ACC112 (cell line): ENCODE data around the gene USP17L13.
"Not testable (repeated sequence)": the region's sequence is repeated elsewhere in the genome, so short reads cannot be mapped to it uniquely, and the experiment has no call there.

ENCODE experiments used
- H2AFZ ChIP-seq: fragments of 200-600 bp; sonication (generic); one replicate; pipeline ENCODE4 v1.6.0; 2017; ENCODE audit warnings: antibody characterized with exemption, low read length; ENCODE audit not compliant: unreplicated experiment
- H3K27ac ChIP-seq: fragments of 200-600 bp; sonication (generic); 2 replicates; pipeline ENCODE4 v1.5.1; 2014; ENCODE audit warnings: low read depth, mild to moderate bottlenecking, antibody characterized with exemption, low read length, moderate library complexity
- H3K27me3 ChIP-seq: fragments of 200-600 bp; sonication (generic); 2 replicates; pipeline ENCODE4 v1.6.1; 2014; ENCODE audit warnings: mild to moderate bottlenecking, antibody characterized with exemption, low read length, moderate library complexity, mixed read lengths; ENCODE audit not compliant: insufficient read depth
- H3K36me3 ChIP-seq: fragments of 200-600 bp; sonication (generic); 2 replicates; pipeline ENCODE4 v1.6.1; 2016; ENCODE audit warnings: mild to moderate bottlenecking, antibody characterized with exemption, low read length, moderate library complexity, mixed read lengths; ENCODE audit not compliant: insufficient read depth
- H3K4me1 ChIP-seq: fragments of 200-600 bp; sonication (generic); one replicate; pipeline ENCODE4 v1.6.1; 2016; ENCODE audit warnings: low read length, mixed read lengths; ENCODE audit not compliant: insufficient read depth, unreplicated experiment, control insufficient read depth
- H3K4me3 ChIP-seq: fragments of 200-600 bp; sonication (generic); 2 replicates; pipeline ENCODE4 v1.5.1; 2014; ENCODE audit warnings: mild to moderate bottlenecking, low read depth, low read length
- H3K79me2 ChIP-seq: fragments of 200-600 bp; sonication (generic); one replicate; pipeline ENCODE4 v1.6.0; 2016; ENCODE audit warnings: low read length; ENCODE audit not compliant: control insufficient read depth, unreplicated experiment, insufficient read depth

The USP17L13 gene

GRCh38 chr4:9224596-9224995, at the start of gene USP17L13:
Gene USP17L13 (plus strand): TSS chr4:9224896. CDS start chr4:9224896, 0 bp downstream.
- H3K36me3 ChIP-seq, H3K79me2 ChIP-seq, H3K4me3 ChIP-seq, H3K27me3 ChIP-seq, H3K4me1 ChIP-seq, H2AFZ ChIP-seq, H3K27ac ChIP-seq: not testable (repeated sequence)

GRCh38 chr4:9210357-9210756, 14.3 kb upstream of the USP17L13 start, which contains the start of gene USP17L10:
Gene USP17L10 (plus strand): TSS chr4:9210657. CDS start chr4:9210657, 0 bp downstream.
- not testable (repeated sequence) for H2AFZ ChIP-seq, H3K27ac ChIP-seq, H3K79me2 ChIP-seq

GRCh38 chr4:9214701-9215100, 10.0 kb upstream of the USP17L13 start:
- not testable (repeated sequence) for H2AFZ ChIP-seq, H3K27ac ChIP-seq, H3K79me2 ChIP-seq, H3K36me3 ChIP-seq, H3K27me3 ChIP-seq, H3K4me1 ChIP-seq, H3K4me3 ChIP-seq

More at GRCh38 chr4:9210357-9210756, 14.3 kb upstream of the USP17L13 start, which contains the start of gene USP17L10:
- not testable (repeated sequence) for H3K36me3 ChIP-seq, H3K4me1 ChIP-seq, H3K27me3 ChIP-seq, H3K4me3 ChIP-seq

- not testable (repeated sequence) for H3K79me2 ChIP-seq, H3K27me3 ChIP-seq, H3K4me3 ChIP-seq, H3K36me3 ChIP-seq, H3K27ac ChIP-seq, H2AFZ ChIP-seq, H3K4me1 ChIP-seq
Measured at GRCh38 chr4:9215105-9215504, 9.6 kb upstream of the USP17L13 start, which contains the start of gene USP17L11. Gene USP17L11 (plus strand): TSS chr4:9215405. CDS start chr4:9215405, 0 bp downstream.

GRCh38 chr4:9219852-9220251, 4.8 kb upstream of the USP17L13 start, which contains the start of gene USP17L12:
Gene USP17L12 (plus strand): TSS chr4:9220152. CDS start chr4:9220152, 0 bp downstream.
- H3K27me3 ChIP-seq, H3K4me3 ChIP-seq: not testable (repeated sequence)

GRCh38 chr4:9230249-9230648, 5.6 kb downstream of the USP17L13 start:
- H3K4me3 ChIP-seq, H2AFZ ChIP-seq, H3K4me1 ChIP-seq, H3K27ac ChIP-seq, H3K36me3 ChIP-seq, H3K79me2 ChIP-seq, H3K27me3 ChIP-seq: not testable (repeated sequence)

More at GRCh38 chr4:9219852-9220251, 4.8 kb upstream of the USP17L13 start, which contains the start of gene USP17L12:
- not testable (repeated sequence) for H2AFZ ChIP-seq, H3K36me3 ChIP-seq, H3K79me2 ChIP-seq, H3K4me1 ChIP-seq, H3K27ac ChIP-seq

GRCh38 chr4:9234085-9234484, 9.4 kb downstream of the USP17L13 start, which contains the start of gene USP17L15:
Gene USP17L15 (plus strand): TSS chr4:9234385. CDS start chr4:9234385, 0 bp downstream.
- not testable (repeated sequence) for H3K27ac ChIP-seq, H2AFZ ChIP-seq, H3K4me3 ChIP-seq, H3K27me3 ChIP-seq, H3K4me1 ChIP-seq, H3K36me3 ChIP-seq, H3K79me2 ChIP-seq

GRCh38 chr4:9238461-9238860, 13.8 kb downstream of the USP17L13 start:
- H3K79me2 ChIP-seq, H3K27me3 ChIP-seq, H3K36me3 ChIP-seq, H3K4me1 ChIP-seq, H3K27ac ChIP-seq, H3K4me3 ChIP-seq, H2AFZ ChIP-seq: not testable (repeated sequence)

GRCh38 chr4:9243579-9243978, 18.9 kb downstream of the USP17L13 start, which contains the start of gene USP17L17:
Gene USP17L17 (plus strand): TSS chr4:9243879. CDS start chr4:9243879, 0 bp downstream.
- H3K79me2 ChIP-seq, H2AFZ ChIP-seq, H3K36me3 ChIP-seq, H3K27ac ChIP-seq, H3K4me3 ChIP-seq, H3K27me3 ChIP-seq, H3K4me1 ChIP-seq: not testable (repeated sequence)

- not testable (repeated sequence) for H3K27ac ChIP-seq, H2AFZ ChIP-seq, H3K4me1 ChIP-seq, H3K36me3 ChIP-seq, H3K27me3 ChIP-seq, H3K4me3 ChIP-seq, H3K79me2 ChIP-seq
Measured at GRCh38 chr4:9247953-9248680, 23.4 kb downstream of the USP17L13 start, which contains the start of gene USP17L18. Gene USP17L18 (plus strand): TSS chr4:9248630. CDS start chr4:9248630, 0 bp downstream.

GRCh38 chr4:9253078-9253477, 28.4 kb downstream of the USP17L13 start, which contains the start of gene USP17L19:
Gene USP17L19 (plus strand): TSS chr4:9253378. CDS start chr4:9253378, 0 bp downstream.
- H3K4me1 ChIP-seq, H2AFZ ChIP-seq, H3K79me2 ChIP-seq, H3K36me3 ChIP-seq, H3K27ac ChIP-seq, H3K4me3 ChIP-seq, H3K27me3 ChIP-seq: not testable (repeated sequence)
